ENCODE measurements around the gene SCIN.

Gene SCIN

GRCh38 chr7:12595148-12595547, 24.6 kb downstream of the SCIN start:
- no peak for TF ChIP-seq CTCF (IDR thresholded peaks at IDR 0.05; ENCODE audit: extremely low read depth, missing control alignments)
- DNase-seq (ENCODE audit: low spot score), result no peak

GRCh38 chr7:12596225-12596790, 25.8 kb downstream of the SCIN start:
- TF ChIP-seq CTCF (IDR thresholded peaks at IDR 0.05; ENCODE audit: extremely low read depth, missing control alignments), result no peak
- no peak for DNase-seq (ENCODE audit: low spot score)

DNA sequence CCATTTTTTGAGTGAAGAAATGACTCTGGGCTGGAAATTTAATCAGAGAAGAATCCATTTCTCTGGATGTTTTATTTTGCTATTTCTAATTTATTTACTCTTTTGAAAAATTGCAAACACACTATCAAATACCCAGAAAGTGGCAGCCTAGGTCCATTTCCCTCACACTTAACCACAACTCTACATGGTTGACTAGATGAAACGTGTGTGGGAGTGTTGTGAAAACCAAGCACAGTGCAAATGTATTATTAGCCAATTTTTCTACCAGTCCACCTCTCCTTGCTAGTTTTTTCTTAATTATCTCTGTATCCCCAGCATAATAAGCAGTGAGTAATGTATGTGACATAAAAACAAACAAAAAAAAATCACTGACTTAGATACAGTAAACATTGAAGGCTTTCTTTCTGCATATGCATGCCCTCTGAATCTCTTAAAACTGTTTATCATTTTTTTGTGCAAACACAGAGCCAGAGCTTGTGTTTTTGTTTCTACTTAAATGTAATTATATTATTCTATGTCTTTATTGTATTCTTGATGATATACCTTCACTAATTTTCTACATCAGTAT, 30.9 kb downstream of the SCIN start:
- no peak for TF ChIP-seq CTCF (IDR thresholded peaks at IDR 0.05; ENCODE audit: extremely low read depth, missing control alignments)
- peak; percentile 11 for DNase-seq (ENCODE audit: low spot score)

DNA sequence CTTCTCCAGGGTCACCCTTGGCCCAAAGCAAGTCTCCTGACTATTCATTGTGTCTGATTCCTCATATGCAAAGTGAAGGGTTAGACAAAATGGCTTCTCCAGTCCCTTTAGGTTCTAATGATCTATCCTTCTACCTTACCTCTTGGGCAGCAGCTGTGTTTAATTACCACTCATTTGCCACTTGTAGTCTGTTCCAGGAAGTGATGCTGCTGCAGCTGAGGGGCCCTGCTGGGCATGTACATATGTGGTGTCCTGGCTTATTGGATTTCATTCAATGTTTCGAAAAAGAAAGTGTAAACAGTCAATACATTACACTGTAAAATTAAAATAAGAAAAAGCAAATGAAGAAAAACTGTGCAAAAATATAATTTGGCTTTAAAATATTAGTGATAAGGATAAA, 36.6 kb downstream of the SCIN start:
- DNase-seq (ENCODE audit: low spot score), result no peak
- TF ChIP-seq CTCF (IDR thresholded peaks at IDR 0.05; ENCODE audit: extremely low read depth, missing control alignments), result no peak

GRCh38 chr7:12609561-12609960, 39.0 kb downstream of the SCIN start:
- TF ChIP-seq CTCF (IDR thresholded peaks at IDR 0.05; ENCODE audit: extremely low read depth, missing control alignments), result no peak
- no peak for DNase-seq (ENCODE audit: low spot score)

- DNase-seq (ENCODE audit: low spot score), result no peak
- no peak for TF ChIP-seq CTCF (IDR thresholded peaks at IDR 0.05; ENCODE audit: extremely low read depth, missing control alignments)
Observed at GRCh38 chr7:12610899-12611298, 40.4 kb downstream of the SCIN start.

DNA sequence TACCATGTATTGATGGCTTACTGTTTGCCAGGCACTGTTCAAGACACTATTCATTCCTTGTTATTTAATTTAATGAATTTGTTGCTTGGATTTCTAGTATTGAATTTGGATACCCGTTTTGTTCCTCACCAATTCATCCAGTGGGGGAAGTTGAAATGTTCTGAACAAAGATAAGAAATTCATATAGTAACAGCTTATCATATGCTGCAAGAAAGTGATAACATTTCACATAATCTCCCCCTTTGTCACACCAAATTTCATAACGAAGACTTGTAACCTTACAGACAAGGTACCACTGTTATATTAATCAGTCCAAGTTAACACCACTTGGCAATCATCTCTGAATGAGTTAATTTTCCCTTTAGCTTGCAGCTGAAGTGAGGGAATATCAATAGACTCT, 42.1 kb downstream of the SCIN start:
- TF ChIP-seq CTCF (IDR thresholded peaks at IDR 0.05; ENCODE audit: extremely low read depth, missing control alignments), result no peak
- no peak for DNase-seq (ENCODE audit: low spot score)
